ENCODE measurements around the gene CCDC57.

Gene CCDC57

DNA sequence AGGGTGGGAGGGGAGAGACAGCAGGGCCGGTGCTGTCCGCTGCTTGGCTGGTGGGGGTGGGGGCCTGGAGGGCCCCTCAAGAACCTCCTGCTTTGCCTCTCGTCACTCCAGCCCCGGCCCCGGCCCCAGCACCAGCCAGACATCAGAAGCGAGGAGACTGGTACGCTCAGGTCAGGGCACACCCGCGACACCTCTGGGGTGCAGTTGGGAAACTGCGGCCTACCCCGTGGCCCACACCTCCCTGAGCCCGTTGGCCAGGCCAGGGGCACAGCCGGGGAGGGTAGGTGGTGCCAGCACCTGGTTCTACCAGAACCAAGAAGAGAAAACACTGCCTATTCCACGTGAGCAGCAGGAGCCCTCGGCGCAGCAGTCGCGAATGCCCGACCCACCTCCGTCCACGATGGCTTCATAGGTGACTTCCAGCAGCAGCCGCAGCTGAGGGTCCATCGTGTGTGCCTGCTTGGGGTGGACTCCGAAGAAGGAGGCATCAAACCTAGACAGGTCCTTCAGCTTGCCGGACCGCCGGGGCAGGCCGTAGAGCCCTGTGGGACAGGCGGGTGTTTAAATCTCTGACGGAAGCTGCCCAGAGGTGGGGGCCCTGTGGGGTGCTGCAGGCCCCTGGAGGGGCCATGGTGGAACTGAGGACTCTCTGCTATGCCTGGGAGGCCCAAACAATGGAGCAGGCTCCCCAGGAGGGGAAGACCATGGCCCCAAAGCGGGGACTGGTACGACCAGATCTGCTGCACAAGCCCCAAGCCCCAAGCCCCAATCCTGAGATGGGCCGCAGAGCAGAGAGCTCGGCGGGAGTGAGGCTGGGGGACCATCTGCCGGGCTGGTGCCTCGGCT is 117.5 kb downstream of the CCDC57 start:
- Histone ChIP-seq H3K27ac (ENCODE audit: low read length) (no peak overlapping the region), H3K9me3 (ENCODE audit: control insufficient read depth in 2 of 2, low read length in 2 of 2) (no peaks in the 10 kb centered on the region), H3K27me3 (ENCODE audit: control insufficient read depth in 1 of 2, insufficient read depth in 2 of 2, low read length in 2 of 2) (no peaks in the 10 kb centered on the region), H3K4me1 (ENCODE audit: control insufficient read depth, insufficient read depth, low read length) (peaks cover 28% of the 10 kb centered on the region), H3K36me3 (ENCODE audit: control insufficient read depth in 2 of 2, insufficient read depth in 2 of 2, low read length in 2 of 2) (peaks cover 19 to 21% of the 10 kb centered on the region in 2 donors), H3K9ac (ENCODE audit: low read length in 2 of 2) (no peak overlapping the region), H3K4me3 (ENCODE audit: low read length in 2 of 2) (no peak overlapping the region)

DNA sequence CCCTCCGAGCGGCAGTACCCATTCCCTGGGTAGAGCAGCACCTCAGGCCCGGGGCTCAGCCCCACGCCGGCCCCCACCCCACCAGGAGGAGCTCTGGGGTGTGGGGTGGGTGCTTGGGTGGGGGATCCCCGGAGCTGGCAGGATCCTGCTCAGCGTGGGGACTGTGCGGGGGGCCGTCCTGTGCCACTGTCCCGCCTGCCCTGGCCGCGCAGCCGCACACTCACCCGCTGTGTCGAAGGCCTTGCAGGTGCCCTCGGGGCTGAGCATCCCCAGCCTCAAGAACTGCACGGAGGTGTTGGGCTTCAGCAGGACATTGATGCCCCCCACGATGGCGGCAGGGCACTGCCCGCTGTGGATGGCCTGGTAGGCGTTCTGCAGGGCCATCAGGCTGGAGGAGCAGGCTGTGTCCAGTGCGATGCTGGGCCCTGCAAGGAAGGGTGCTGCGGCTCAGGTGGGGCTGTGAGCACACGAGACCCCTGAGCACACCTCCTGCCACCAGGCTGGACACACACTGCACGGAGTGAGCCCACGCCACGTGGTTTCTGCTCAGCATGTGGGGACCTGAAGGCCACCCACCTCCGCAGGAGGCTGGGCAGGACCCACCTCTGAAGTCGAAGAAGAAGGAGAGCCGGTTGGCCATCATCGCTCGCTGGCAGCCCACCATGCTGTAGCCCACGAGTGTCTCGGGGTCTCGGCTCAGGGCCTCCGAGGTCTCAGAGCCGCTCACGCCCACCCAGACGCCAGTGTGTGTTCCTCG is 119.5 kb downstream of the CCDC57 start:
- Histone ChIP-seq H3K27ac (ENCODE audit: low read length) (no peak overlapping the region), H3K36me3 (ENCODE audit: control insufficient read depth in 2 of 2, insufficient read depth in 2 of 2, low read length in 2 of 2) (peaks cover 29 to 31% of the 10 kb centered on the region in 2 donors), H3K4me1 (ENCODE audit: control insufficient read depth, insufficient read depth, low read length) (peaks cover 16% of the 10 kb centered on the region), H3K9me3 (ENCODE audit: control insufficient read depth in 2 of 2, low read length in 2 of 2) (no peaks in the 10 kb centered on the region), H3K9ac (ENCODE audit: low read length in 2 of 2) (no peak overlapping the region), H3K27me3 (ENCODE audit: control insufficient read depth in 1 of 2, insufficient read depth in 2 of 2, low read length in 2 of 2) (no peaks in the 10 kb centered on the region), H3K4me3 (ENCODE audit: low read length in 2 of 2) (no peak overlapping the region)

DNA sequence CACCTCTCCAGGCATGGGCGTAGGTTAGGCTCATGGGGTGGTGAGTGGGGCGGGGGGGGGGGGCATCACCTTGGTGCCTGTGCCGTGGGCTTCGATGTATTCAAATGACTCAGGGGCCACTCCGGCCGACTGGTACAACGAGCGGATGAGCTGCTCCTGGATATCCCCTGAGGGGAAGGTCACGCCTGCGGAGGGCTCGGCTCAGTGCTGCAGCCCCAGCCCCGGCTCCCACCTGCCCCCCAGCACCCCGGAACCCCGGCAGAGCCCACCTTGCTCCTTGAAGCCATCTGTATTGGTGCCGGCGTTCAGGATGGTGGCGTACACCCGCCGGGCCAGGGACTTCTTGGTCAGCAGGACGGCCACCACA is 120.0 kb downstream of the CCDC57 start:
- H3K27me3 ChIP-seq (ENCODE audit: control insufficient read depth in 1 of 2, insufficient read depth in 2 of 2, low read length in 2 of 2): no peaks in the 10 kb centered on the region
- H3K36me3 ChIP-seq (ENCODE audit: control insufficient read depth in 2 of 2, insufficient read depth in 2 of 2, low read length in 2 of 2): peaks cover 32 to 35% of the 10 kb centered on the region in 2 donors
- H3K27ac ChIP-seq (ENCODE audit: low read length): no peak overlapping the region
- H3K4me3 ChIP-seq (ENCODE audit: low read length in 2 of 2): no peak overlapping the region
- peaks cover 15% of the 10 kb centered on the region for H3K4me1 ChIP-seq (ENCODE audit: control insufficient read depth, insufficient read depth, low read length)
- H3K9me3 ChIP-seq (ENCODE audit: control insufficient read depth in 2 of 2, low read length in 2 of 2): no peaks in the 10 kb centered on the region
- H3K9ac ChIP-seq (ENCODE audit: low read length in 2 of 2): no peak overlapping the region

DNA sequence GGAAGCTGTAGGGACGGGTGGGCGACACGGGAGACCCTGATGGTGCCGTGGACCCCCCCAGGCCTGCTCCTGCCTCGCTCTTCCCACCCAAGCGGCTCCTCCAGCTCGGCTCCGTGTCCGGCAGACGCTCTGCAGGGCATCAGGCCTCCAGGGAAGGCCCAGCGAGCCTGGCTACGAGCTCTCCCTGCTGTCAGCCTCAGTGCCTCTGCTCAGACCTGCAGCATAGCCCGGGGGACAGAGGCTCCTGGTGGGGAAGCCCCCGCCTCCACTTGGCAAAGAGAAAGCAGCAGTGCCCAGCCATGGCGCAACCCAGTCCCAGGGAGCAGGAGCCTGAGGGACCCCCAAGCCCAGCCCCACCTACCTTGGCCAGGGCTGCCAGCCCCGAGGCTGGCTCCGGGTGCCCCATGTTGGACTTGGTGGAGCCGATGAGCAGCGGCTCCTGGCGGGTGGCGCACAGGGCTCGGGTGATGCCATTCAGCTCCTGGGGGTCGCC is 120.5 kb downstream of the CCDC57 start:
- H3K9me3 ChIP-seq (ENCODE audit: control insufficient read depth in 2 of 2, low read length in 2 of 2): no peaks in the 10 kb centered on the region
- peaks cover 35 to 38% of the 10 kb centered on the region in 2 donors for H3K36me3 ChIP-seq (ENCODE audit: control insufficient read depth in 2 of 2, insufficient read depth in 2 of 2, low read length in 2 of 2)
- no peak overlapping the region for H3K4me3 ChIP-seq (ENCODE audit: low read length in 2 of 2)
- H3K27ac ChIP-seq (ENCODE audit: low read length): no peak overlapping the region
- H3K4me1 ChIP-seq (ENCODE audit: control insufficient read depth, insufficient read depth, low read length): peaks cover 10% of the 10 kb centered on the region
- no peak overlapping the region for H3K9ac ChIP-seq (ENCODE audit: low read length in 2 of 2)
- no peaks in the 10 kb centered on the region for H3K27me3 ChIP-seq (ENCODE audit: control insufficient read depth in 1 of 2, insufficient read depth in 2 of 2, low read length in 2 of 2)

DNA sequence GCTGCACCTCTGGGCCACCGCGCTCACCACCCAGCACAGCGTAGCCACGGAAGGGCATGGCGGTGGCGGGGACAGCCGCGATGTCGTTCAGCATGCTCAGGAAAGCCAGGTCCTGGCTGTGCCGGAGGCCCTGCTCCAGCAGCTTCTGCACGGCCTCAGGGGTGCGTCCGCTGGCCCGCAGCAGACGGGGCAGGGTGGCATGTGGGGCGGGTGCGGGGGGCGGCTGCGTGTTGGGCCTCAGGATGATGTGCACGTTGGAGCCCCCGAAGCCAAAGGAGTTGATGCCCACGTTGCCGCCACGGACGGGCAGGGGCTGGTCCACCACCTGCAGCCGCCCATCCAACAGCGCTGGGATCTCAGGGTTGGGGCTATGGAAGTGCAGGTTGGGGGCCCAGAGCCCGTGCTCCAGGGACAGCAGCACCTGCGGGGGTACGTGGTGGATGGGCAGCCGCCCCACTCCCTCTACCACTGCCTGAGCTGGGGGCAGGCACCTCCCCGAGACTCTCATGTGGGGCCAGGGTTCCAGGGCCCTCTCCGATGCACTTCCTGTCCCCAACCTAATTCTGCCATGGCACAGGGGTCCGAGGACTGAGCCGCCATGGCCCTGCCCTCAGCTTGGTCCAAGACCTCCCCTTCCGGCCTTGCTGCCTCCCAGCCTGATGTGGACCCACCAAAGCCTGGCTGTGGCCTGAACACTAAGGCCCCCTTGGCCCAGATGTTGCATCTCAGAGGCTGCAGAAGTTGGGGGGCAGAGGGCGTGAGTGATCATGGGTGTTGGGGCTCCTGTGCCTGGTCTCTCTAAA is 121.2 kb downstream of the CCDC57 start:
- Histone ChIP-seq H3K4me1 (ENCODE audit: control insufficient read depth, insufficient read depth, low read length) (peaks cover 3% of the 10 kb centered on the region), H3K27ac (ENCODE audit: low read length) (no peak overlapping the region), H3K36me3 (ENCODE audit: control insufficient read depth in 2 of 2, insufficient read depth in 2 of 2, low read length in 2 of 2) (peaks cover 35 to 40% of the 10 kb centered on the region in 2 donors), H3K9ac (ENCODE audit: low read length in 2 of 2) (no peak overlapping the region), H3K4me3 (ENCODE audit: low read length in 2 of 2) (no peak overlapping the region), H3K27me3 (ENCODE audit: control insufficient read depth in 1 of 2, insufficient read depth in 2 of 2, low read length in 2 of 2) (no peaks in the 10 kb centered on the region), H3K9me3 (ENCODE audit: control insufficient read depth in 2 of 2, low read length in 2 of 2) (no peaks in the 10 kb centered on the region)

DNA sequence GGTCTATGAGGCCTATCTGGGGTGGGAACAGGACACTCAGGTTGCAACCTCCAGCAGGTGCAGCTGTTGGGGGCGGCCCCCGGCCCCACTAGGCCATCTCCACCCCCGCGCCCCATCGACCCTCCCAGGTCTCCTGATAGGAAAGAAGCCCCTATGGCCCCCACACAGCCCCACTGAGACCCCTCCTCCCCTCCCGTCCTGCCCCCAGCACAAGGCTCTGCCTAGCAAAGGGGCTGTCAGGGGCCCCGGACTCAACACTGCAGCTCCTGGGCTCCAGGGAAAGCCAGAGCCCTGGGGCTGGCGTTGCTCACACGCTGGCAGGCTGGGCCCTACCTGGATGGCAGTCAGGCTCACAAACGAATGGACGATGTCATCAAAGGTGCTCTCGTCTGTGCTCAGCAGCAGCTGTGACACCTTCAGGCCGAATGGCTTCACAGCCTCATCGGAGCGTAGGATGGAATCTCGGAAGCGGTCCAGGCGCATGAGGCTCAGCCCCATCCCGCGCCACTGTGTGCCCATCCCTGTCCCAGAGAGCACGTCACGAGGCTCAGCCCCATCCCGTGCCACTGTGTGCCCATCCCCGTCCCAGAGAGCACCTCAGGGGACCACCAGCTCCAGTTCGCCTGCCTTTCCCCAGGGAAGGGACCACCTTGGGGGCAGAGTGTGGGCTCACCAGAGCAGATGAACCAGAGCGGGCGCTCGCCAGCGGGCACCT is 121.9 kb downstream of the CCDC57 start:
- Histone ChIP-seq H3K4me3 (ENCODE audit: low read length in 2 of 2) (no peak overlapping the region), H3K36me3 (ENCODE audit: control insufficient read depth in 2 of 2, insufficient read depth in 2 of 2, low read length in 2 of 2) (peaks cover 40 to 44% of the 10 kb centered on the region in 2 donors), H3K27ac (ENCODE audit: low read length) (no peak overlapping the region), H3K9ac (ENCODE audit: low read length in 2 of 2) (no peak overlapping the region), H3K27me3 (ENCODE audit: control insufficient read depth in 1 of 2, insufficient read depth in 2 of 2, low read length in 2 of 2) (no peaks in the 10 kb centered on the region), H3K4me1 (ENCODE audit: control insufficient read depth, insufficient read depth, low read length) (no peaks in the 10 kb centered on the region), H3K9me3 (ENCODE audit: control insufficient read depth in 2 of 2, low read length in 2 of 2) (no peaks in the 10 kb centered on the region)

DNA sequence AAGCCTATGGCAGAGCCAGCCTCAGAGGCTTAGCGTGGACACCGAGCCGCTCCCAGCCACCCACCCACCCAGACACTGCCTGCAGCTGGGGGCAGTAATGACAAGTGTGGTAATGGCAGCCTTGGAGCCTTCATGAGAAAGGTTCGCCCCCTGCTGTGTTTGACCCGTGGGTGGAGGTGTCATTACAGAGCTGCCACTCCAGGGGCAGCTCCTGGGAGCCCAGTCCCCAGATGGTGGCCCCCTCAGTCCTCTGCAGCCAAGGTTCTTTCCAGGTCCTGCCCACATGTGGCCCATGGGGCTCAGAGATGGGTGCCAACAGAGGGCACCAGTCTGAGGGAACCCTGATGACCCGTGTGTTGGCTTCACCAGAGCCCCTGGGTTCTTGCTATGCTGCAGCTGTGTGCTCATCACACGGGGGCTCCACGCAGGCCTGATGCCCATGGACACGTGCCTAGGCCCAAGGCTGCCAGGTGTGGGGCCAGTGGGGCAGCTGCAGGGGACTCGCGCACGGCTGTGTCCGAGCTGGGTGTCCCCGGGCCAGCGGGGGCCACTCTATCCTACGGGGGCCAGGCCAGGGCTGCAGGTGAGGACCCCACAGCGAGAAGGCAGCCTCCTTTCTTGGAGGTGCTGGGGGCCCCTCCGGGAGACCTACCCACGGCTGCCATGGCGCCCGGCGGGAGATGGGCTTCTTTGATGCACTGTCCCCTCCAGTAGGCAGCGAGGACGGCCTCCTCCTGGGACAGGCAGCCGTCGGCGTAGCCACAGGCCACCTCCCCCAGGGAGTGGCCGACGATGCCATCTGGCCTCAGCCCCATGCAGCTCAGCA is 122.7 kb downstream of the CCDC57 start:
- Histone ChIP-seq H3K4me3 (ENCODE audit: low read length in 2 of 2) (no peak overlapping the region), H3K27ac (ENCODE audit: low read length) (no peak overlapping the region), H3K27me3 (ENCODE audit: control insufficient read depth in 1 of 2, insufficient read depth in 2 of 2, low read length in 2 of 2) (no peaks in the 10 kb centered on the region), H3K9me3 (ENCODE audit: control insufficient read depth in 2 of 2, low read length in 2 of 2) (no peaks in the 10 kb centered on the region), H3K36me3 (ENCODE audit: control insufficient read depth in 2 of 2, insufficient read depth in 2 of 2, low read length in 2 of 2) (peaks cover 37 to 44% of the 10 kb centered on the region in 2 donors), H3K4me1 (ENCODE audit: control insufficient read depth, insufficient read depth, low read length) (no peaks in the 10 kb centered on the region), H3K9ac (ENCODE audit: low read length in 2 of 2) (no peak overlapping the region)

DNA sequence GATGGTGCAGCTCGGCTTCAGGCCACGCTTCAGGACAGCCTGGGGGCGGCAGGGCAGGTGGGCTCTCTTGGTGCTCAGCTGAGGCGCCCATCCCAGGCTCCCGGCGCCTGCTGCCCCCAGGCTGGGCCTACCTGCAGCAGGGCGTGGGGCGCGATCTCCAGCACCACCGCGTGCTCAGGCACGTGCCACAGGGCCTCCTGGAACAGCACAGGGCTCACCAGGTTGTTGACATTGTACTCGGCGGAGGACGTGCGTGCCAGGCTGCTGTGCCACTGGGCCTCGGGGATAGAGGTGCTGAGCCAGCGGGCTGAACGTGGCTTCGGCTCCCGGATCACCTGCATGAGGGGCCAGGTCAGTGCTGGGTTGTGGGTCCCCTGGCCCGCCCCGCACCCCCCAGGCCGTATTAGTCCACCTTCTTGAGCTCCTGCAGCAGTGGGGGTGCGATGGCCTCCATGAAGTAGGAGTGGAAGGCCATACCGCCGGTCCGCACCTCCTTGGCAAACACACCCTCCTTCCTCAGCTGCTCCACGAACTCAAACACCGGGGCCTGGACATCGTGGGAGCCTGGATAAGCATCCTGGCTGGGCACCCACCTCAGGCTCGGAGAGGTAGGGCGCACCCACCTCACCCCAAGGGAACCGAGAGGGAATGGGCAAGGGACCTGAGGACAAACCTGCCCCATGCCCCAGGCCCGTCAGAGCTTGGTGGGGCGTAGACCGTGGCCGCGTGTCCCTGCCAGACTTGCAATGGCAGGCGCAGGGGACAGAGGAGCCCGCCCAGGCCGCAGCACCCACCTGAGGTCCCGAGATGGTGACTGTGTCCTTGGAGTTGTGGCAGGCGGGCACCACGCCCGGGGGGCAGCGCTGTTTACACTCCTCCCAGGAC is 123.6 kb downstream of the CCDC57 start:
- Histone ChIP-seq H3K9me3 (ENCODE audit: control insufficient read depth in 2 of 2, low read length in 2 of 2) (no peaks in the 10 kb centered on the region), H3K36me3 (ENCODE audit: control insufficient read depth in 2 of 2, insufficient read depth in 2 of 2, low read length in 2 of 2) (peaks cover 41 to 42% of the 10 kb centered on the region in 2 donors), H3K9ac (ENCODE audit: low read length in 2 of 2) (no peak overlapping the region), H3K27ac (ENCODE audit: low read length) (no peak overlapping the region), H3K27me3 (ENCODE audit: control insufficient read depth in 1 of 2, insufficient read depth in 2 of 2, low read length in 2 of 2) (no peaks in the 10 kb centered on the region), H3K4me1 (ENCODE audit: control insufficient read depth, insufficient read depth, low read length) (no peaks in the 10 kb centered on the region), H3K4me3 (ENCODE audit: low read length in 2 of 2) (no peak overlapping the region)
